Activated CD8-positive, alpha-beta T cell treated with anti-CD3 and anti-CD28 coated beads for 36 hours (primary cell): Measurements from ENCODE around the gene GRK5. TPM values are rescaled to one million over a fixed set of nuclear protein-coding genes. Genes with fewer than 3 reads are reported as not detected.
A peak's percentile ranks its signal among the peaks of the same experiment; 100 is the strongest.

Experiments
- ATAC-seq: fragments of 200-7000 bp; cut with Tn5 transposase; one replicate; pipeline ENCODE4 v1.10.0; 2021; ENCODE audit warnings: mild to moderate bottlenecking, moderate library complexity
- CTCF ChIA-PET: fragments of 350-600 bp; sonication (Branson Sonifier 250); formaldehyde crosslinking; loops from one replicate; lab custom pipeline; 2021; ENCODE audit warnings: antibody characterized with exemption; lab: Charles Lee
- POLR2A ChIA-PET: fragments of 350-600 bp; sonication (Branson Sonifier 250); formaldehyde crosslinking; loops from one replicate; lab custom pipeline; 2021; ENCODE audit warnings: antibody characterized with exemption; lab: Charles Lee
- DNase-seq: peaks from one replicate; pipeline ENCODE4 v3.0.0-alpha.2; 2020
- H3K27ac Mint-ChIP-seq: one replicate; pipeline ENCODE4 v1.8.0; 2021; ENCODE audit warnings: mild to moderate bottlenecking, mixed read lengths
- H3K27me3 Mint-ChIP-seq: one replicate; pipeline ENCODE4 v1.8.0; 2021; ENCODE audit warnings: mixed read lengths
- H3K36me3 Mint-ChIP-seq: one replicate; pipeline ENCODE4 v1.8.0; 2021; ENCODE audit warnings: low read depth, mixed read lengths
- H3K4me1 Mint-ChIP-seq: one replicate; pipeline ENCODE4 v1.8.0; 2021; ENCODE audit warnings: low read depth, mixed read lengths
- H3K4me3 Mint-ChIP-seq: one replicate; pipeline ENCODE4 v1.8.0; 2021; ENCODE audit warnings: mild to moderate bottlenecking, moderate library complexity, mixed read lengths
- H3K9me3 Mint-ChIP-seq: one replicate; pipeline ENCODE4 v1.8.0; 2021; ENCODE audit warnings: mixed read lengths
- intact Hi-C: fragments of 100-400 bp; cut with micrococcal nuclease; formaldehyde crosslinking; loops from one replicate; pipeline ENCODE4 v1.10.0; 2022
- total RNA-seq, 2 experiments: library from RNA; stranded (reverse); gene quantifications; one replicate each; pipeline ENCODE4 v1.2.3, GENCODE V29; 2021
- TF ChIP-seq, protein P1 (sequence below): fragments of 200-600 bp; IDR thresholded peaks from one replicate; pipeline ENCODE4 v1.8.0; 2022; ENCODE audit warnings: antibody characterized with exemption, mild to moderate bottlenecking

Gene GRK5
- total RNA-seq, 2 experiments from 2014 or later: 14.8 to 15.6 TPM

DNA sequence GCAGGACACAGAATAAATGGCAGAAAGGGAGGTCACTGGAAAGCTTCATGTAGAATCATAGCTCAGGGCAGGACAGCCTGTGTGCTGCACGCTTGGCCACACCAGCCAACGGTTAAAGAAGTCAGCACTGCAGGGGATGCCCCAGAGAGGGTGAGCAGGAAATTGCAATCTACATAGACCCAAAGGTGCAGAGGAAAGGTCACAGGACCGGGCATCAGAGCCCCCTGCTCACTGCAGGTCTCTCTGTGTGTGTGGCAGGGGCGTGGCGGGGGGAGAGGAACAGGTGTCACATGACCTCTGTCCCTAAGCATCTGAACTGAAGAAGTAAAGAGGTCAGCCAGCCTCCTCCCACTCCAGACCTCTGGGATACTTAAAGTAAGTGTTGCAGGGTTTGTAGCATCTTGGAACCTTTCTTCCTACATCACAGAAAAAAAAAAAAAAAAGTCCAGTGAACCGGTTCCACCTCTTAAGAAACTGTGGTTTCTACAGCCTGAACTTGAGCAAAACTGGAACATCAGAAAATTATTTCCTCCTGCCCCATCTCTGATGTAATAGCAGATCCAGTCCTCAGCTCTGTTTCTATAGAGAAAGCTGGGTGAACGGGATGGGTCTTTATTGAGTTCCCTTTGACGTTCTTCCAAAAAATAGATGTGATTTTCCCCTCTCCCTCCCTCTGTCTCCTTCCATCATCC lies 270.9 kb downstream of the GRK5 start:
- TF ChIP-seq, protein P1, sequence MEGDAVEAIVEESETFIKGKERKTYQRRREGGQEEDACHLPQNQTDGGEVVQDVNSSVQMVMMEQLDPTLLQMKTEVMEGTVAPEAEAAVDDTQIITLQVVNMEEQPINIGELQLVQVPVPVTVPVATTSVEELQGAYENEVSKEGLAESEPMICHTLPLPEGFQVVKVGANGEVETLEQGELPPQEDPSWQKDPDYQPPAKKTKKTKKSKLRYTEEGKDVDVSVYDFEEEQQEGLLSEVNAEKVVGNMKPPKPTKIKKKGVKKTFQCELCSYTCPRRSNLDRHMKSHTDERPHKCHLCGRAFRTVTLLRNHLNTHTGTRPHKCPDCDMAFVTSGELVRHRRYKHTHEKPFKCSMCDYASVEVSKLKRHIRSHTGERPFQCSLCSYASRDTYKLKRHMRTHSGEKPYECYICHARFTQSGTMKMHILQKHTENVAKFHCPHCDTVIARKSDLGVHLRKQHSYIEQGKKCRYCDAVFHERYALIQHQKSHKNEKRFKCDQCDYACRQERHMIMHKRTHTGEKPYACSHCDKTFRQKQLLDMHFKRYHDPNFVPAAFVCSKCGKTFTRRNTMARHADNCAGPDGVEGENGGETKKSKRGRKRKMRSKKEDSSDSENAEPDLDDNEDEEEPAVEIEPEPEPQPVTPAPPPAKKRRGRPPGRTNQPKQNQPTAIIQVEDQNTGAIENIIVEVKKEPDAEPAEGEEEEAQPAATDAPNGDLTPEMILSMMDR: no peak
- Mint-ChIP-seq H3K36me3 (no peaks in the 10 kb centered on the region), H3K27ac (peak overlapping the region; percentile 41), H3K4me1 (peaks cover 28% of the 10 kb centered on the region), H3K9me3 (no peaks in the 10 kb centered on the region), H3K4me3 (peak overlapping the region; percentile 26), H3K27me3 (no peaks in the 10 kb centered on the region)
- peak; percentile 78 for DNase-seq
- POLR2A ChIA-PET: interaction anchor here (0.8 to 1.0 kb wide), 3 partner anchors 11 to 166 kb away, joined by 3 to 5 read pairs (median 4); no protein-coding TSS in a partner anchor
- intact Hi-C loops: no loop called here
- CTCF ChIA-PET: interaction anchor here (0.6 to 2.4 kb wide), 6 partner anchors 10 to 338 kb away, joined by 3 to 13 read pairs (median 3); partner anchors contain the start of gene GRK5
- ATAC-seq: peak; percentile 97

DNA sequence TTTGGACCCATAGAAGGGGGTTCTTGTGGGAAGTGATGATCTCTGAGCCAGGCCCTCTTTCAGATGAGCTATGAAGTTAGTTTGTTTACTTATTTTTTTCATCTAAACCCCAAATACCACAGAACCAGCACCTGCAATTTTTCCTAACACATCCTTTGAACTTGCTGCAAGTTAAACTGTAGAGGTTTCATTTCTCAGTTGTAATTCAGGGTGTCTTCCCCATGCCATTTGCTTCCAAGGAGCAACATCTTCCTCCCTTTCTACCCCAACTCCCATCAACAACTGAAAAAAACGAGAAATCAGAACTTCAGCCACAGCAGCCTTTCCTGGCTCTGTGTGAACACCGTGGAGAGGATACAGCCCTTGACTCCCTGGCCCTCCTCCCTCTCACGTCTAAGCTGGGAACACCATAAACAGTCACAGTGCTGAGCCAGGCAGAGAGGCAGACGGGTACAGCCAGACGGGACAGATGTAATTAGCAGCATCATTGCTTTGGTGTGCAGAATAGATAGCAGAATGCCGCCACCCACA lies 271.5 kb downstream of the GRK5 start:
- H3K27ac Mint-ChIP-seq: peak overlapping the region; percentile 58
- ChIA-PET CTCF (interaction anchor here (1.1 to 2.4 kb wide), 6 partner anchors 34 to 339 kb away, joined by 3 to 13 read pairs (median 3); partner anchors contain the start of gene GRK5), POLR2A (interaction anchor here (1.0 kb wide), 2 partner anchors 10 to 167 kb away, joined by 4 to 5 read pairs; no protein-coding TSS in a partner anchor)
- no peak for ATAC-seq
- TF ChIP-seq, protein P1: no peak
- intact Hi-C loops: no loop called here
- H3K4me1 Mint-ChIP-seq: peaks cover 28% of the 10 kb centered on the region
- DNase-seq: no peak
- no peaks in the 10 kb centered on the region for H3K9me3 Mint-ChIP-seq
- H3K36me3 Mint-ChIP-seq: no peaks in the 10 kb centered on the region
- H3K4me3 Mint-ChIP-seq: peak overlapping the region; percentile 26
- H3K27me3 Mint-ChIP-seq: no peaks in the 10 kb centered on the region

DNA sequence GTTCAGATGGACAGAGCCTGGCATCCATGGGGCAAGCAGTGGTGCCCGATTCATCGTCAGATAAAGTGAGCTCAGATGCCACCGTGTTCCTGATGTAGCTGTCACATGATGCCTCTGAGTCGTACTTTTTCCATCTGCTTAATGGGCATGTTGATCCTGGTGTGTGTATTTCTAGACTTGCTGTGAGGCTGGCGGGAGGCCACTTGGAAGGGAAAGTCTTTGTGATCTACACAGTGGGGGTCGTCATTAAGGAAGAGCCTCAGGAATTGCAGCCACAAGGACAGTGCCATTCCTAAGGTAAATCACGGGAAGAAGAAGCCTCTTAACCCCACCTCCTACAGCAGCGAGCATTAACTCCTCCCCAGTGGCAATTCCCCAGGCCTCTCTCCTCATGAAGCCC lies 272.2 kb downstream of the GRK5 start:
- DNase-seq (no peak), ATAC-seq (no peak)
- Mint-ChIP-seq H3K27ac (no peak overlapping the region), H3K27me3 (no peaks in the 10 kb centered on the region), H3K4me3 (no peak overlapping the region), H3K36me3 (no peaks in the 10 kb centered on the region), H3K9me3 (no peaks in the 10 kb centered on the region), H3K4me1 (peaks cover 28% of the 10 kb centered on the region)
- ChIA-PET POLR2A (no interaction called here), CTCF (interaction anchor here (1.1 to 2.4 kb wide), 5 partner anchors 35 to 339 kb away, joined by 3 to 13 read pairs (median 3); partner anchors contain the start of gene GRK5)
- intact Hi-C loops: no loop called here
- TF ChIP-seq, protein P1: no peak

DNA sequence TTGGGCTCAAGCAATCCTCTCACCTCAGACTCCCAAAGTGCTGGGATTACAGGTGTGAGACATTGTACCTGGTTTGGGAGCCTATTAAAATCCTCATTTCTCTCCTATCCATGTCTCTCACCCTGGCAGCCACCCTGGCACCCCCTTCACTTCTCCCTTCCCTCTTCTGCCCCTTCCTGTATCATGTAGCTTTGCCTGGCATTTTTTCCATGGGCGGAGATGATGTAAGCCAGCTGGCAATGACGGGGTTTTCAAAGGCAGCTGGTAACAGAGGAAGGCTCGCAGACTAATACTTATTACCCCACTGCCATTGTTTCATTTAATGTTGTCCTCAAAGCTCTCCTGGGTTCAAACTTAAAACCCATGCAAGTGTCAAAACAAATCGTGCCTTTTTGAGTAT lies 273.3 kb downstream of the GRK5 start:
- CTCF ChIA-PET: interaction anchor here (0.6 to 1.5 kb wide), 2 partner anchors 8 to 286 kb away, joined by 3 read pairs; no protein-coding TSS in a partner anchor
- ATAC-seq (no peak), DNase-seq (no peak)
- TF ChIP-seq, protein P1: no peak
- Mint-ChIP-seq H3K36me3 (no peaks in the 10 kb centered on the region), H3K9me3 (no peaks in the 10 kb centered on the region), H3K27me3 (no peaks in the 10 kb centered on the region), H3K27ac (no peak overlapping the region), H3K4me3 (no peak overlapping the region), H3K4me1 (peaks cover 28% of the 10 kb centered on the region)
- POLR2A ChIA-PET: interaction anchor here (0.9 kb wide), 1 partner anchor 22 kb away, joined by 3 read pairs; no protein-coding TSS in a partner anchor
- intact Hi-C loops: no loop called here
